Pancreas (tissue), 10 donors: ENCODE results near the gene ITPR2. TPM values are rescaled to one million over a fixed set of nuclear protein-coding genes. Genes with fewer than 3 reads are reported as not detected.

Source experiments
- ATAC-seq, 4 donors: fragments of 200-7000 bp; cut with Tn5 transposase; one replicate each; pipeline versions ENCODE4 v1.8.0 to v1.9.1; 2020; ENCODE audit warnings: mild to moderate bottlenecking in 4 of 4, moderate library complexity in 4 of 4
- DNase-seq, 6 donors: peaks; one replicate each; pipeline ENCODE4 v3.0.0-alpha.2; 2020
- FAIRE-seq: peaks from 2 replicates; lab custom pipeline; 2012; peaks lifted over from hg19 to GRCh38; lab: Jason Lieb, UNC
- H3K27ac ChIP-seq, 4 donors: fragments of 200-600 bp; sonication (generic); 1 replicate in 3 of 4; 2 replicates in 1 of 4; pipeline versions ENCODE4 v1.5.0 to v1.8.0; 2020
- H3K27me3 ChIP-seq, 4 donors: fragments of 200-600 bp; one replicate each; pipeline ENCODE4 v1.8.0; 2021
- H3K36me3 ChIP-seq, 3 donors: fragments of 200-600 bp; sonication (generic) in 1 of 3; one replicate each; pipeline versions ENCODE4 v1.5.0 to v1.8.0; 2020 to 2021
- H3K4me1 ChIP-seq, 3 donors: fragments of 200-600 bp; one replicate each; pipeline ENCODE4 v1.8.0; 2021
- H3K4me3 ChIP-seq, 4 donors: fragments of 200-600 bp; sonication (generic) in 2 of 4; one replicate each; pipeline versions ENCODE4 v1.5.0 to v1.8.0; 2020 to 2021
- H3K9me3 ChIP-seq, 4 donors: fragments of 200-600 bp; one replicate each; pipeline ENCODE4 v1.8.0; 2021
- CTCF ChIP-seq, 4 donors: fragments of 200-600 bp; sonication (generic) in 3 of 4; IDR thresholded peaks; one replicate each; pipeline versions ENCODE4 v1.5.0 to v1.8.0; 2021; ENCODE audit warnings: antibody characterized with exemption in 4 of 4
- WGBS, 2 donors: extraction: QIAGEN DNeasy Blood & Tissue Kit; methylation state at CpG; one replicate each; pipeline ENCODE4 v1.1.7; 2013; 5-methylcytosine and 5-hydroxymethylcytosine counted together
- intact Hi-C, 3 donors: fragments of 100-400 bp; cut with DNase I; formaldehyde crosslinking; loops; one replicate each; pipeline versions ENCODE4 v1.11.1 to v1.14.2; 2022
- polyA plus RNA-seq, 2 donors: library from polyadenylated mRNA; stranded (reverse); fragments of 200-250 nt; gene quantifications; one replicate each; pipeline ENCODE4 v1.2.3, GENCODE V29; 2013
- total RNA-seq, 6 donors: library from RNA; stranded (reverse); fragmentation: NEBNext Ultra II Directional in 4 of 6; extraction: Animal tissue kit (Norgen Biotek cat#: 25700) in 4 of 6; gene quantifications; one replicate each; pipeline versions ENCODE4 v1.2.1 to v1.2.4, GENCODE V29; 2021 to 2023
- donor health status: healthy with polysubstance abuse.
- donor health status: DM: no; HTN: no; CAD: no; lungs with moderate emphysema.
- donor health status: DM: no; HTN: no; CAD: no.
- donor health status: control.
- donor health status: control.
- donor health status: Bipolar disorder and iron deficiency.
- donor health status: DM: yes; HTN: yes; CAD: no.
- donor health status: DM: no; HTN: no; CAD: no.
- donor health status: DM: no; HTN: no; CAD: no.
- donor health status: DM: yes; HTN: yes; CAD: no.

The ITPR2 gene
- total and polyA plus RNA-seq, 8 donors: 3.3 to 51.8 (median 25.5) TPM

GRCh38 chr12:26826437-26826836 is 6.6 kb downstream of the ITPR2 start:
- no peaks in the 10 kb centered on the region for H3K27me3 ChIP-seq
- no peak overlapping the region for H3K4me3 ChIP-seq
- no peaks in the 10 kb centered on the region for H3K36me3 ChIP-seq
- FAIRE-seq (no peak), DNase-seq (no peak), ATAC-seq (no peak)
- 95 to 97% methylated on average over 5 of the region's 5 CpGs for whole genome bisulfite sequencing, 2 donors
- no peaks in the 10 kb centered on the region for H3K9me3 ChIP-seq
- TF ChIP-seq CTCF (IDR thresholded peaks at IDR 0.05): no peak
- intact Hi-C loops: no loop called here
- H3K4me1 ChIP-seq: peaks cover 6 to 21% (median 15%) of the 10 kb centered on the region in 3 donors
- H3K27ac ChIP-seq: no peak overlapping the region

- Histone ChIP-seq H3K4me1 (peaks cover 4 to 30% (median 13%) of the 10 kb centered on the region in 3 donors), H3K36me3 (no peaks in the 10 kb centered on the region), H3K9me3 (no peaks in the 10 kb centered on the region), H3K27ac (no peak overlapping the region), H3K4me3 (no peak overlapping the region), H3K27me3 (no peaks in the 10 kb centered on the region)
- DNase-seq: no peak
- 51 to 53% methylated on average over 1 of the region's 1 CpG for WGBS, 2 donors
- intact Hi-C loops: no loop called here
- no peak for TF ChIP-seq CTCF (IDR thresholded peaks at IDR 0.05)
- FAIRE-seq: no peak
- ATAC-seq: no peak
Observed at GRCh38 chr12:26825459-26826016, 7.5 kb downstream of the ITPR2 start.

- DNase-seq (no peak), FAIRE-seq (no peak), ATAC-seq (no peak)
- no peak for TF ChIP-seq CTCF (IDR thresholded peaks at IDR 0.05)
- Histone ChIP-seq H3K9me3 (no peaks in the 10 kb centered on the region), H3K4me3 (no peak overlapping the region), H3K36me3 (no peaks in the 10 kb centered on the region), H3K27ac (no peak overlapping the region), H3K27me3 (no peaks in the 10 kb centered on the region), H3K4me1 (peaks cover 8 to 42% (median 19%) of the 10 kb centered on the region in 3 donors)
- intact Hi-C loops: no loop called here
- 65 to 68% methylated on average over 2 of the region's 2 CpGs for WGBS, 2 donors
Observed at GRCh38 chr12:26823390-26823789, 9.6 kb downstream of the ITPR2 start.

- no peaks in the 10 kb centered on the region for H3K27me3 ChIP-seq
- H3K27ac ChIP-seq: no peak overlapping the region
- H3K4me3 ChIP-seq: no peak overlapping the region
- 71 to 75% methylated on average over 2 of the region's 2 CpGs for WGBS, 2 donors
- DNase-seq: no peak
- no peak for TF ChIP-seq CTCF (IDR thresholded peaks at IDR 0.05)
- intact Hi-C loops: no loop called here
- H3K9me3 ChIP-seq: no peaks in the 10 kb centered on the region
- peaks cover 14 to 39% (median 29%) of the 10 kb centered on the region in 3 donors for H3K4me1 ChIP-seq
- no peaks in the 10 kb centered on the region for H3K36me3 ChIP-seq
- no peak for ATAC-seq
- FAIRE-seq: no peak
Observed at GRCh38 chr12:26822026-26822425, 11.0 kb downstream of the ITPR2 start.

GRCh38 chr12:26821212-26821701 is 11.7 kb downstream of the ITPR2 start:
- Histone ChIP-seq H3K4me3 (no peak overlapping the region), H3K27ac (peak overlapping the region in 2 of 4 donors; percentile 7 to 38), H3K9me3 (no peaks in the 10 kb centered on the region), H3K27me3 (no peaks in the 10 kb centered on the region), H3K4me1 (peaks cover 14 to 39% (median 37%) of the 10 kb centered on the region in 3 donors), H3K36me3 (no peaks in the 10 kb centered on the region)
- intact Hi-C loops: no loop called here
- no peak for FAIRE-seq
- no peak for DNase-seq
- peak; percentile 40 to 68 (median 50) for ATAC-seq
- WGBS, 2 donors: 47 to 49% methylated on average over 4 of the region's 4 CpGs
- no peak for TF ChIP-seq CTCF (IDR thresholded peaks at IDR 0.05)
